ENCODE results near the gene FKBP6. TPM values are rescaled to one million over a fixed set of nuclear protein-coding genes. Genes with fewer than 3 reads are reported as not detected.

The FKBP6 gene
- total RNA-seq, 4 donors from 2014 or later = not detected

- DNase-seq (ENCODE audit: low spot score) = no peak
Measured at GRCh38 chr7:73350306-73351068, 22.5 kb downstream of the FKBP6 start.

GRCh38 chr7:73351447-73352167, 23.6 kb downstream of the FKBP6 start:
- DNase-seq (ENCODE audit: low spot score) (no peak), ATAC-seq (ENCODE audit: low FRiP score) (no peak)
- TF ChIP-seq, protein P1, sequence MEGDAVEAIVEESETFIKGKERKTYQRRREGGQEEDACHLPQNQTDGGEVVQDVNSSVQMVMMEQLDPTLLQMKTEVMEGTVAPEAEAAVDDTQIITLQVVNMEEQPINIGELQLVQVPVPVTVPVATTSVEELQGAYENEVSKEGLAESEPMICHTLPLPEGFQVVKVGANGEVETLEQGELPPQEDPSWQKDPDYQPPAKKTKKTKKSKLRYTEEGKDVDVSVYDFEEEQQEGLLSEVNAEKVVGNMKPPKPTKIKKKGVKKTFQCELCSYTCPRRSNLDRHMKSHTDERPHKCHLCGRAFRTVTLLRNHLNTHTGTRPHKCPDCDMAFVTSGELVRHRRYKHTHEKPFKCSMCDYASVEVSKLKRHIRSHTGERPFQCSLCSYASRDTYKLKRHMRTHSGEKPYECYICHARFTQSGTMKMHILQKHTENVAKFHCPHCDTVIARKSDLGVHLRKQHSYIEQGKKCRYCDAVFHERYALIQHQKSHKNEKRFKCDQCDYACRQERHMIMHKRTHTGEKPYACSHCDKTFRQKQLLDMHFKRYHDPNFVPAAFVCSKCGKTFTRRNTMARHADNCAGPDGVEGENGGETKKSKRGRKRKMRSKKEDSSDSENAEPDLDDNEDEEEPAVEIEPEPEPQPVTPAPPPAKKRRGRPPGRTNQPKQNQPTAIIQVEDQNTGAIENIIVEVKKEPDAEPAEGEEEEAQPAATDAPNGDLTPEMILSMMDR (IDR thresholded peaks at IDR 0.05) = no peak

More at GRCh38 chr7:73350306-73351068, 22.5 kb downstream of the FKBP6 start:
- ATAC-seq (ENCODE audit: low FRiP score) = no peak
- TF ChIP-seq, protein P1 (IDR thresholded peaks at IDR 0.05) = no peak

GRCh38 chr7:73352784-73353183, 24.8 kb downstream of the FKBP6 start:
- DNase-seq (ENCODE audit: low spot score) (no peak), ATAC-seq (ENCODE audit: low FRiP score) (no peak)
- TF ChIP-seq, protein P1 (IDR thresholded peaks at IDR 0.05) = no peak

GRCh38 chr7:73353243-73353642, 25.3 kb downstream of the FKBP6 start:
- TF ChIP-seq, protein P1 (IDR thresholded peaks at IDR 0.05) = no peak
- DNase-seq (ENCODE audit: low spot score) (no peak), ATAC-seq (ENCODE audit: low FRiP score) (no peak)

GRCh38 chr7:73354196-73354595, 26.2 kb downstream of the FKBP6 start:
- ATAC-seq (ENCODE audit: low FRiP score) (no peak), DNase-seq (ENCODE audit: low spot score) (no peak)
- TF ChIP-seq, protein P1 (IDR thresholded peaks at IDR 0.05) = no peak

DNA sequence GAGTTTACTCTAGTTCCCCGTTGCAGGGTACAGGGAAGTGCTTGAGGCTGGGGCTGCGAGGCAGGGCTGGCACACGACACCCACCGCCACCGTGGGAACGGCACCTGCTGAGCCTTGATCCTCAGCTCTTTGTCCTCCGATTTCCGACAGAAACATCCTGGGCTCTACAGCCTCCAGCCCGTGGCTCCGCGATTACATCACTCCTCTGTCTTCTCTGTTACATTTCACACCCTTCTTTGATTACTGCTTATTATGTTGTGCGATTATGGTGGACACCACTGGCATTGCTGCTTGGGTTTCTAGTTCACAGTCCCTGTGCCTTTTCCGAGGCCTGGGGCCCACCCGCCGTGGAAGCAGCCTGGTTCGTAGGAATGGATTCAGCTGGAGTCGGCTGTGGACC, 26.9 kb downstream of the FKBP6 start:
- no peak for DNase-seq (ENCODE audit: low spot score)
- ATAC-seq (ENCODE audit: low FRiP score) = no peak
- TF ChIP-seq, protein P1 (IDR thresholded peaks at IDR 0.05) = no peak

All from omental fat pad (tissue), 4 donors.